Subcutaneous abdominal adipose tissue (tissue), 5 donors: Measurements from ENCODE around the gene RIOK3.

Experiments used
- H3K27ac ChIP-seq: one replicate; pipeline ENCODE4 v1.7.0; 2013; ENCODE audit warnings: low read depth, mild to moderate bottlenecking, inconsistent platforms, low read length, moderate library complexity
- H3K27me3 ChIP-seq, 5 donors: one replicate each; pipeline ENCODE4 v1.7.0; 2013; ENCODE audit warnings: low read length in 5 of 5, inconsistent platforms in 1 of 5; ENCODE audit not compliant: control insufficient read depth in 5 of 5, insufficient read depth in 4 of 5
- H3K36me3 ChIP-seq, 5 donors: one replicate each; pipeline ENCODE4 v1.7.0; 2013; ENCODE audit warnings: low read length in 5 of 5; ENCODE audit not compliant: control insufficient read depth in 5 of 5, insufficient read depth in 5 of 5
- H3K4me1 ChIP-seq, 5 donors: one replicate each; pipeline ENCODE4 v1.7.0; 2013; ENCODE audit warnings: low read length in 5 of 5, mild to moderate bottlenecking in 3 of 5, moderate library complexity in 1 of 5; ENCODE audit not compliant: control insufficient read depth in 5 of 5, insufficient read depth in 5 of 5
- H3K4me3 ChIP-seq, 5 donors: one replicate each; pipeline ENCODE4 v1.7.0; 2013; ENCODE audit warnings: low read length in 5 of 5, low read depth in 1 of 5
- H3K9ac ChIP-seq, 5 donors: one replicate each; pipeline ENCODE4 v1.7.0; 2013; ENCODE audit warnings: low read length in 5 of 5, mild to moderate bottlenecking in 4 of 5, moderate library complexity in 3 of 5
- H3K9me3 ChIP-seq, 5 donors: one replicate each; pipeline ENCODE4 v1.7.0; 2013; ENCODE audit warnings: low read length in 5 of 5; ENCODE audit not compliant: control insufficient read depth in 5 of 5
- donor health status: healthy.
- donor health status: healthy.
- donor health status: healthy.
- donor health status: healthy.
- donor health status: healthy.

The RIOK3 gene

GRCh38 chr18:23452728-23453679, at the start of gene RIOK3:
Gene RIOK3, plus strand, starts transcription at chr18:23453287. Its CDS starts 153 bp downstream, at chr18:23453440.
- H3K4me3 ChIP-seq: peak within 1 kb of the TSS; percentile 92 to 100 (median 98)
- peaks cover 6 to 41% (median 30%) of the 10 kb centered on the region in 5 donors for H3K4me1 ChIP-seq
- no peaks in the 10 kb centered on the region for H3K27me3 ChIP-seq
- H3K27ac ChIP-seq: peak within 1 kb of the TSS; percentile 97
- no peaks in the 10 kb centered on the region for H3K9me3 ChIP-seq
- no peaks in the 10 kb centered on the region for H3K36me3 ChIP-seq
- peak within 1 kb of the TSS; percentile 91 to 98 (median 96) for H3K9ac ChIP-seq

- Histone ChIP-seq H3K27me3 (no peaks in the 10 kb centered on the region), H3K36me3 (peaks cover 0 to 5% (median 0%) of the 10 kb centered on the region in 5 donors), H3K4me1 (peaks cover 0 to 19% (median 10%) of the 10 kb centered on the region in 5 donors), H3K27ac (no peak overlapping the region), H3K9ac (no peak overlapping the region), H3K4me3 (no peak overlapping the region), H3K9me3 (no peaks in the 10 kb centered on the region)
Measured at GRCh38 chr18:23403310-23403709, 49.8 kb upstream of the RIOK3 start.

GRCh38 chr18:23405636-23406035, 47.5 kb upstream of the RIOK3 start:
- H3K4me3 ChIP-seq: no peak overlapping the region
- H3K9me3 ChIP-seq: no peaks in the 10 kb centered on the region

GRCh38 chr18:23406271-23406787, 46.8 kb upstream of the RIOK3 start:
- no peak overlapping the region for H3K4me3 ChIP-seq
- H3K4me1 ChIP-seq: peaks cover 0 to 12% (median 7%) of the 10 kb centered on the region in 5 donors
- H3K27ac ChIP-seq: no peak overlapping the region
- H3K9me3 ChIP-seq: no peaks in the 10 kb centered on the region
- H3K36me3 ChIP-seq: no peaks in the 10 kb centered on the region
- no peak overlapping the region for H3K9ac ChIP-seq
- no peaks in the 10 kb centered on the region for H3K27me3 ChIP-seq

More at GRCh38 chr18:23405636-23406035, 47.5 kb upstream of the RIOK3 start:
- no peak overlapping the region for H3K9ac ChIP-seq
- no peaks in the 10 kb centered on the region for H3K27me3 ChIP-seq
- H3K27ac ChIP-seq: no peak overlapping the region
- peaks cover 0 to 15% (median 10%) of the 10 kb centered on the region in 5 donors for H3K4me1 ChIP-seq
- no peaks in the 10 kb centered on the region for H3K36me3 ChIP-seq

- Histone ChIP-seq H3K9me3 (no peaks in the 10 kb centered on the region), H3K4me1 (peaks cover 0 to 5% (median 0%) of the 10 kb centered on the region in 5 donors), H3K4me3 (no peak overlapping the region), H3K36me3 (no peaks in the 10 kb centered on the region), H3K9ac (no peak overlapping the region), H3K27me3 (no peaks in the 10 kb centered on the region), H3K27ac (no peak overlapping the region)
Measured at GRCh38 chr18:23412351-23412964, 40.6 kb upstream of the RIOK3 start.

- Histone ChIP-seq H3K4me3 (no peak overlapping the region), H3K27me3 (no peaks in the 10 kb centered on the region), H3K9ac (no peak overlapping the region)
Measured at GRCh38 chr18:23415515-23415914, 37.6 kb upstream of the RIOK3 start.

GRCh38 chr18:23416298-23416697, 36.8 kb upstream of the RIOK3 start:
- no peak overlapping the region for H3K27ac ChIP-seq

More at GRCh38 chr18:23415515-23415914, 37.6 kb upstream of the RIOK3 start:
- Histone ChIP-seq H3K9me3 (no peaks in the 10 kb centered on the region), H3K36me3 (no peaks in the 10 kb centered on the region), H3K27ac (no peak overlapping the region), H3K4me1 (peaks cover 0 to 5% (median 0%) of the 10 kb centered on the region in 5 donors)

GRCh38 chr18:23421277-23421676, 31.8 kb upstream of the RIOK3 start:
- Histone ChIP-seq H3K36me3 (no peaks in the 10 kb centered on the region), H3K27ac (no peak overlapping the region), H3K4me1 (peaks cover 0 to 14% (median 9%) of the 10 kb centered on the region in 5 donors), H3K27me3 (no peaks in the 10 kb centered on the region), H3K4me3 (no peak overlapping the region), H3K9me3 (no peaks in the 10 kb centered on the region), H3K9ac (no peak overlapping the region)

More at GRCh38 chr18:23416298-23416697, 36.8 kb upstream of the RIOK3 start:
- Histone ChIP-seq H3K36me3 (no peaks in the 10 kb centered on the region), H3K4me1 (peaks cover 0 to 5% (median 0%) of the 10 kb centered on the region in 5 donors), H3K9ac (no peak overlapping the region), H3K9me3 (no peaks in the 10 kb centered on the region), H3K27me3 (no peaks in the 10 kb centered on the region), H3K4me3 (no peak overlapping the region)

- H3K36me3 ChIP-seq: no peaks in the 10 kb centered on the region
- no peak overlapping the region for H3K4me3 ChIP-seq
- H3K9me3 ChIP-seq: no peaks in the 10 kb centered on the region
- H3K27ac ChIP-seq: no peak overlapping the region
- peaks cover 0 to 10% (median 9%) of the 10 kb centered on the region in 5 donors for H3K4me1 ChIP-seq
- no peak overlapping the region for H3K9ac ChIP-seq
- H3K27me3 ChIP-seq: no peaks in the 10 kb centered on the region
Measured at GRCh38 chr18:23422751-23423418, 30.2 kb upstream of the RIOK3 start.
